Activated naive CD8-positive, alpha-beta T cell treated with anti-CD3 and anti-CD28 coated beads, Interleukin-2, amount 10 ng/mL, durations not matched to agents 7 days and 5 days (primary cell): ENCODE results near the gene SSUH2. TPM values are rescaled to one million over a fixed set of nuclear protein-coding genes. Genes with fewer than 3 reads are reported as not detected.

Source experiments
- ATAC-seq: fragments of 150-1000 bp; cut with Tn5 transposase; one replicate; pipeline ENCODE4 v1.10.0; 2021; ENCODE audit warnings: low read depth, moderate library complexity
- POLR2A ChIA-PET: fragments of 350-600 bp; sonication (Branson Sonifier 250); formaldehyde crosslinking; loops from one replicate; lab custom pipeline; 2021; ENCODE audit warnings: antibody characterized with exemption; lab: Charles Lee
- DNase-seq: peaks from one replicate; pipeline ENCODE4 v3.0.0; 2021
- H3K27ac Mint-ChIP-seq: one replicate; pipeline ENCODE4 v1.8.0; 2022; ENCODE audit warnings: mild to moderate bottlenecking, mixed read lengths
- H3K27me3 Mint-ChIP-seq: one replicate; pipeline ENCODE4 v1.8.0; 2022; ENCODE audit warnings: mild to moderate bottlenecking, moderate library complexity, mixed read lengths
- H3K36me3 Mint-ChIP-seq: one replicate; pipeline ENCODE4 v1.8.0; 2021; ENCODE audit warnings: mild to moderate bottlenecking, mixed read lengths
- H3K4me1 Mint-ChIP-seq: one replicate; pipeline ENCODE4 v1.8.0; 2021; ENCODE audit warnings: mixed read lengths
- H3K4me3 Mint-ChIP-seq: one replicate; pipeline ENCODE4 v1.8.0; 2022; ENCODE audit warnings: mild to moderate bottlenecking, moderate library complexity, mixed read lengths
- H3K9me3 Mint-ChIP-seq: one replicate; pipeline ENCODE4 v1.8.0; 2021; ENCODE audit warnings: mixed read lengths
- total RNA-seq, 2 experiments: library from RNA; stranded (reverse); gene quantifications; one replicate each; pipeline ENCODE4 v1.2.3, GENCODE V29; 2021

Gene SSUH2
- total RNA-seq, 2 experiments from 2014 or later = not detected

DNA sequence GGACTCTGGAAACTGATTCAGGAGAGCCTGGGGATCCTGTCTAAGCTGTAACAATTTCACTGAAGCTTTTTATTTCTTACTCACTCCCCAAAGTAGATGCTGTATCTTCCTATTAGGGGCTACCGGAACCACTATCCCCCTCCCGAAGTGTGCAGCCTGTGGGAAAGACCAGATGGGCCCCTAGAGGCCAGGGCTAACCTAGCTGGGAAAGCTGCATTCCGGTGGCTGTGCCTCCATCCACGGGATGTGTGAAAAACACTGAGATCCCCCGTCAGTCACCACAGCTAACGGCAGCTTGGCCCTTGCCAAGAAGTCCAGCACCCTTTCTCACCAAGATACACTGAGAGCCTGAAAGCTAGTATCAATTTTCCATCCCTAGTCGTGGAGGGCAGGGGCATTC, 3.1 kb downstream of the SSUH2 start:
- Mint-ChIP-seq H3K4me3 (no peak overlapping the region), H3K36me3 (no peaks in the 10 kb centered on the region), H3K9me3 (no peaks in the 10 kb centered on the region), H3K27me3 (peaks cover 12% of the 10 kb centered on the region), H3K4me1 (no peaks in the 10 kb centered on the region), H3K27ac (no peak overlapping the region)
- POLR2A ChIA-PET = no interaction called here
- ATAC-seq = no peak
- no peak for DNase-seq

DNA sequence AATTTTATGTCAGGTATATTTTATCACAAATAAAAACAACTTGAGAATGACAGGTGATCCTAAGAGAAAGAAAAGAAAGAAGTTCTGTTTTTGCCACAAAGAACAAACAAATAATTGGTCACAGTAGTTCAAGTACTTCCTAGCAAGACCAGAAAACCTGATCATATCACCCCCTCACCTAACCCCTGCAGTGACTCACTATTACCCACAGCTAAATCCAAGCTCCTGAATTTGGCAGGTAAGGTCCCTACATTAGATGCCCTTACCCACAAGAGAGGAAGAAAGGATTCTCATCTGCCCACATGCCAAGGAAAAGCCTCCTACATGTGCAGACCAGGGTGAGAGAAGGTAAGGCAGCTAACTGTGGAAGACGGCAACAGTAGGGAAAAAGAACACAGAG, 4.4 kb downstream of the SSUH2 start:
- H3K4me1 Mint-ChIP-seq = no peaks in the 10 kb centered on the region
- POLR2A ChIA-PET = no interaction called here
- ATAC-seq (no peak), DNase-seq (no peak)
- H3K36me3 Mint-ChIP-seq = no peaks in the 10 kb centered on the region
- H3K4me3 Mint-ChIP-seq = no peak overlapping the region
- peaks cover 12% of the 10 kb centered on the region for H3K27me3 Mint-ChIP-seq
- no peaks in the 10 kb centered on the region for H3K9me3 Mint-ChIP-seq
- H3K27ac Mint-ChIP-seq = no peak overlapping the region

DNA sequence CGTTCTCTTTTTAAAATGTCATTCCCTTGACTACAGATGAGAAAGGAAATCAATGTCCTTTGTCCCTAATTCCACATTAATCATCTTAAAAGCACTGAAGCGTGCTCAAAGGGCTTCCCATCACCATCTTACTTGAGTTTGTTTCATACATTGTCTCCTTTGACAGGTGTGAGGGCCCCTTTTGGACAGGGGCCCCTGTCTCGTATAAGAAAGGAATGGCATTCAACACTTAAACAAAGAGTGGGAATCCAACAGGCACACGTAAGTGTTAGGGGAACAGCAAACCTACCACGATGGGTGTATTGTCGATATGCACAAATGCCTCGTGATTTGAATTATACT, 5.0 kb downstream of the SSUH2 start:
- ATAC-seq (no peak), DNase-seq (no peak)
- no peak overlapping the region for H3K27ac Mint-ChIP-seq
- no peaks in the 10 kb centered on the region for H3K36me3 Mint-ChIP-seq
- no peaks in the 10 kb centered on the region for H3K9me3 Mint-ChIP-seq
- no peaks in the 10 kb centered on the region for H3K4me1 Mint-ChIP-seq
- H3K27me3 Mint-ChIP-seq = peaks cover 9% of the 10 kb centered on the region
- POLR2A ChIA-PET = no interaction called here
- no peak overlapping the region for H3K4me3 Mint-ChIP-seq

DNA sequence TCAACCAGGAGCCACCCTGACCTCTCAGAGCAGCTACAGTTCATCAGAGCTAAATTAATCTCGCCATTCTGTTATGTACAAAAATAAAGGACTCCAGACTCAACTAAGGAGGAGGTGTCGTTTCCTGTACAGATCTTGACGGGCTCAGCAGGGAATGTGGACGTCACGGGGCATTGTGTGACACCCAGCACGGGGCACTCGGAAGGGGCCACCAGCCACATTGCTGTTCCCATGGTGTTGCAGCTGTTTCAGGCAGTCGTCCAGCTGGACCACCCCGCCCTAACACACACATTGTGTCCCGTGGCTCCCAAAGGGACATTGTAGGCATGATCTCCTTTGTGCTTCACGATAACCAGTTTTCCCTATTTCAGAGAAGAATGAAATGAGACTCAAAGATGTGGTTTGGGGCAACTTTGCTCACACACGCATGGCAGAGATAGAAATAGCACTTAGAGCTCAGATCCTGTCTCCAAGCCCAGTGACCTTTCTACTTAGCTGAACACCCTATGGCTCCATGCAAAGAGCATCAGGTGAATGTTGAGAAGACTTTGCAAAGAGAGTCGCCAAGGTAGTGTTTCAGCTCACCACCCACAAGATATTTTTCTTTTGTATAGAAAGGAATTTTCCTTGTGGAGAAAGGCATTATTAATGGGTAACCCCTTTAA, 5.5 kb downstream of the SSUH2 start:
- Mint-ChIP-seq H3K27me3 (peaks cover 8% of the 10 kb centered on the region), H3K4me3 (no peak overlapping the region), H3K9me3 (no peaks in the 10 kb centered on the region), H3K36me3 (no peaks in the 10 kb centered on the region), H3K4me1 (no peaks in the 10 kb centered on the region), H3K27ac (no peak overlapping the region)
- DNase-seq = no peak
- POLR2A ChIA-PET = no interaction called here
- no peak for ATAC-seq

DNA sequence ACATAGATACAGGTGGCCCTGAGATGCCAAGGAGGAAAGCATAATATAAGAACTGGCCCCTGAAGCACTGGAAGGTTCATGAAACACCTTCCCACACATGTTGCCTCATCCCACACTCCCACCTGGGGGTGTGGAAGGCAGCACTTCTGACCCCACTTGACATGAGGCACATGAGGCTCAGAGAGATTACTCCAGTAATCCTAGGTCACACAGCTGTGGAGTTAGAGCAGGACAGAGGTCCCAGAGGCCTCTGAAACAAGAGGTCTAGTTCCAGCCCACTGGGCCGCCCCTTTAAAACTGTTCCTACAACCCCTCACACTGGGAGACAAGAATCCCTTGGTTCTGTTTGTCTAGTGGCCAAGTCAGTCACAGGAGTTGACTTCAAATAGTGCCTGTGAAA, 7.2 kb downstream of the SSUH2 start:
- H3K27ac Mint-ChIP-seq = no peak overlapping the region
- no peaks in the 10 kb centered on the region for H3K27me3 Mint-ChIP-seq
- DNase-seq (no peak), ATAC-seq (no peak)
- no peaks in the 10 kb centered on the region for H3K36me3 Mint-ChIP-seq
- H3K9me3 Mint-ChIP-seq = no peaks in the 10 kb centered on the region
- no peaks in the 10 kb centered on the region for H3K4me1 Mint-ChIP-seq
- POLR2A ChIA-PET = no interaction called here
- H3K4me3 Mint-ChIP-seq = no peak overlapping the region

DNA sequence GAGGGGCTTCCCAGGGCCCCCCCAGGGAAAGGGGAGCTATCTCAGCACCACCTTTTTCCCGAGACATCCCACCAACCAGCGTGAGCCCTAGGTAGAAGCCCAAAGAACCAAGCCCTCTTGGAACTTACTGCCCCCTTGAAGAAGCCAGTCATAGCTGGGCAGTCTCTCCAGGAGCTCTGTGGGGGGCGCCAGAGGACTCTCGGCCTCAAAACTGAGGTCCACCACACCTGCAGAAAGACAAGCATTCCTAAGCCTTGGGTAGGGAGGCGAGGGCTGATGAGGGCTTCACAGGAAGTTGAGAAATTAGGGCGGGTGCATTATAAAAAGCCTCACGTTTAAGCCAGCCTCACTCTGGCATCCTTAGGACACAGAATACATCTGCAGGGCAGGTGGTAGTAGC, 9.0 kb downstream of the SSUH2 start:
- H3K36me3 Mint-ChIP-seq = no peaks in the 10 kb centered on the region
- no peaks in the 10 kb centered on the region for H3K9me3 Mint-ChIP-seq
- H3K27ac Mint-ChIP-seq = no peak overlapping the region
- no peak overlapping the region for H3K4me3 Mint-ChIP-seq
- DNase-seq (no peak), ATAC-seq (no peak)
- POLR2A ChIA-PET = no interaction called here
- H3K27me3 Mint-ChIP-seq = peaks cover 4% of the 10 kb centered on the region
- no peaks in the 10 kb centered on the region for H3K4me1 Mint-ChIP-seq

DNA sequence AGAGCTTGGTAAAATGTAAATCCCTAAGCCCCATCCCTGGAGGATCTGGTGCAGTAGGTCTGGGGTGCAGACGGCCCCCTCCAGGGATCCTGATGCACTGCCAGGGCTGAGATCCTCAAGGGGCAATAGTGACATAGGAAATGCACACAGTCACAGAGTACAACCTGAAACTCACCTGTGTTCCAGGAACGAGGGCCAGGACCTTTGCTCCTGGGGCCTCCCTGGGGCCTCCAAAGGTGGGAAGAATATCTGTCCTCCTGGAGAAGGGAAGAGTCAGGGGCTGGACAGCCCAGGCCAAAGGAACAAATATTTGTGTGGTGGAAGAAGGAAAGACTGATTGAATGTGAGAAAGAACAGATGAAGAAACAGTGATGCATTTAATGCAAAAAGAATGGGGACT, 9.5 kb downstream of the SSUH2 start:
- Mint-ChIP-seq H3K27ac (no peak overlapping the region), H3K4me1 (no peaks in the 10 kb centered on the region)
- POLR2A ChIA-PET = no interaction called here

DNA sequence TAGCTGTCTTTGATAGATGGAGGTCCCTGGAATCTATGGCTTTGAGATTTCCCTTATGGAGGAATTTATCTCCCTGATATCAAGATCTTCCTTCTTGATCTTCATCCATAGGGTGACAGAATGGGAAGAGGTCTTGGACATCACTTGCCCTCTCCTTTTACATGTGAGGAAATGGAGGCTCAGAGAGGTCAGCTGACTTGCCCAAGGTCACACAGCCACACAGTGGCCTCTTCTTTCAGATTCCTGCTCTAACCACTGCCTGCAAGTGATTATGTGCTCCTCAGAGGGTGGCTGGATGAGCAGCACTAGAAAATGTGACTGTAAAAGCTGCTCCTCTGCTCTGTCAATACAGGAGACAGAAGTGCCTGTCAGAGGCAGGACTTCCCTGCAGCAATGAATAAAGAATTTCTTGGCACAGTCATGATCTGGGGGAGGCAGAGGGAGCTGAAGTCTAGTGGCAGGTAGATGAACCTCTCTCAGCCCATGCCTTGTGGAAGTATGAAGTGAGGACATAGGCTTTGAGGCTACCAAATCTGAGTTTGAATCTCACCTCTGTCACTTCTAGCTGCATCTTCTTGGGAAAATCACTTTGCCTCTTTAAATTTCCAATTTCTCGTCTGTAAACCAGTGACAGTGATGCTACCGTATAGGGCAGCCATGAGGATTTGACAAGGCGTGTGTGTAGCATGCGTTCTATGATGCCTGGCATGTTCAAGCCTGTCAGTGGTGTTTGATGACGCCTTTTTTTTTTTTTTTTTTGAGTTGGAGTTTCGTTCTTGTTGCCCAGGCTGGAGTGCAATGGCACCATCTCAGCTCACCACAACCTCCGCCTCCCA, 12.0 kb downstream of the SSUH2 start:
- no peaks in the 10 kb centered on the region for H3K36me3 Mint-ChIP-seq

More for the DNA sequence above, 9.5 kb downstream of the SSUH2 start:
- Mint-ChIP-seq H3K4me3 (no peak overlapping the region), H3K27me3 (peaks cover 4% of the 10 kb centered on the region), H3K36me3 (no peaks in the 10 kb centered on the region), H3K9me3 (no peaks in the 10 kb centered on the region)
- ATAC-seq (no peak), DNase-seq (no peak)

DNA sequence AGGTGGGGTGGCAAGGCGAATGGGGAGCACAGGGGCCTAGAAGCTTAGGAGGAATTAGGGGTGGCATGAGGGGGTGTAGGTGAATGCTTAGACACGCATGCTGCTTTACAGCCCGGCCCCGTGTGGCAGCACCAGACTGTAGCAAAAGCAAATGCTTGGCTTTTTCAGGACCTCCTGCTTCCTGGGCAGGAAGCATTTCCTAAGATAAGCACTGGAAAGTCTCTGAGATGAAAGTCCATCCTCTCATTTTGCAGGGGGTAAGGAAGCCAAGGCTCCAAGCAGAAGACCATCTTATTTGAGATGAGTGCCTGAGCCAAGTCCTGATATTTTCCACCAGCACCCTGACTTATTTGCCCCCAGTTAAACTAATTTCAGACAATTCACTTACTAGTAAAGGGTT, 12.9 kb downstream of the SSUH2 start:
- Mint-ChIP-seq H3K27ac (no peak overlapping the region), H3K9me3 (no peaks in the 10 kb centered on the region), H3K27me3 (peaks cover 4% of the 10 kb centered on the region), H3K36me3 (no peaks in the 10 kb centered on the region), H3K4me3 (no peak overlapping the region), H3K4me1 (no peaks in the 10 kb centered on the region)
- POLR2A ChIA-PET = no interaction called here
- no peak for DNase-seq
- ATAC-seq = no peak

More for the DNA sequence above, 12.0 kb downstream of the SSUH2 start:
- H3K9me3 Mint-ChIP-seq = no peaks in the 10 kb centered on the region
- ATAC-seq (no peak), DNase-seq (no peak)
- H3K27ac Mint-ChIP-seq = no peak overlapping the region
- H3K27me3 Mint-ChIP-seq = peaks cover 4% of the 10 kb centered on the region
- POLR2A ChIA-PET = no interaction called here
- no peak overlapping the region for H3K4me3 Mint-ChIP-seq
- no peaks in the 10 kb centered on the region for H3K4me1 Mint-ChIP-seq

DNA sequence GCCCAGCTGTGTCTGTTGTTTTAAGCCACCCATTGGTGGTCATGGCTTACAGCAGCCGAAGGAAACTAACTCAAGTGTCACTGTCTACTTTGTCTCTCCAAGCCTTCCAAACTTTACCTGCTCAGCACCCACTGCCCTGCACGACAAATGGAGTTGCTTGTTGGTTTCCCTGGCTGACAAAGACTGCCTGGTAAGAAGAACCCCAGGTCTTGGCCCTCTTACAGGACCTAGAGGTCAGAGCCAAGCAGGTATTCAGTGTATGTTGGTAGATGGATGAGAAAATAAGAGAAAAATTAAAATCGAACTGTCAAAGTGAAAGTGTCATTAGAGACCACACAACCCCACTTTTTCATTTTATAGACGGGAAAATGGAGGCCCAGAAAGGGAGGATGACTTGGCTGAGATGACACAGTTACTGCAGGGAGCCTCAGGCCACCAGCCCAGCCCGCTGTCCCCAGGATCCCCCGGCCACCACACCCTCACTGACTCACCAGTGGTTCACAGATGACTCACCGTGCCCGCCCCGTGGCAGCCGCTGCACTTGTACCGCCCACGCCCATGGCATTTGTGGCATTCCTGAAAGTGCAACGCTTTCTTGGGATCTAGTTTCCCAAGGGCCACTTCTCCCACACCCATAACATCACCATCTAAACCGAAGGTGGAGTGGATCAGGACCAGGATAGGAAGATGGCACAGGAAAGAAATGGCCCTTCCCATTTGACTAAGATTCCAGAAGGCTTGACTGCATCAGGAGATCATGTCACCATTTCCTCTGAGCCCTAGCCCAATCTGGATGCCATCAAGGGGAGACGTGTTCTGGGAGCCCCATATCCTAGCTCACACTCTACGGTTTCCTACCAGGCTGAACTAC, 15.2 kb downstream of the SSUH2 start:
- DNase-seq (no peak), ATAC-seq (no peak)
- H3K27me3 Mint-ChIP-seq = peaks cover 6% of the 10 kb centered on the region
- H3K4me1 Mint-ChIP-seq = no peaks in the 10 kb centered on the region
- no peak overlapping the region for H3K4me3 Mint-ChIP-seq
- H3K36me3 Mint-ChIP-seq = no peaks in the 10 kb centered on the region
- H3K27ac Mint-ChIP-seq = no peak overlapping the region
- no peaks in the 10 kb centered on the region for H3K9me3 Mint-ChIP-seq
- POLR2A ChIA-PET = no interaction called here

DNA sequence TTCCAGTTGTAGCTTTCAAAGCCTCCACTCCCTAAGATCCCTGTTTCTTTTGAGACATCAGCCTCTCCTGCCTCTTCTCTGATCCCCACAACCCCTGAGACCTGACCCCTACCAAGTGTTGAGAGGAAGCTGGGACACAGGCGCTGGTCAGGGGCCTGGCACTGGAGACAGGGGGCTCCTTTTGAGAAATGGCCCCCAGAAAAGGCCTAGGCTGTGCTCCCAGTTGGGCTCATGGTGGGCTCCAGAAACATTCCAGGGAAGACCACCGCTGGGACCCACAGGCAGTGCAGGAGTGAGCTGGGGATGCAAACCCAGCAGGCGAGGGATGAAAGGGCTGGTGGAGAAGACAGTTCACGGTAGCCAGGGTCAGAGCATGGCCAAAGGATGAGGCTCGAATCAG, 16.6 kb downstream of the SSUH2 start:
- H3K9me3 Mint-ChIP-seq = no peaks in the 10 kb centered on the region
- ATAC-seq = no peak
- no peaks in the 10 kb centered on the region for H3K36me3 Mint-ChIP-seq
- no peak for DNase-seq
- no peak overlapping the region for H3K27ac Mint-ChIP-seq
- peaks cover 6% of the 10 kb centered on the region for H3K27me3 Mint-ChIP-seq
- POLR2A ChIA-PET = no interaction called here
- peaks cover 4% of the 10 kb centered on the region for H3K4me1 Mint-ChIP-seq
- no peak overlapping the region for H3K4me3 Mint-ChIP-seq

DNA sequence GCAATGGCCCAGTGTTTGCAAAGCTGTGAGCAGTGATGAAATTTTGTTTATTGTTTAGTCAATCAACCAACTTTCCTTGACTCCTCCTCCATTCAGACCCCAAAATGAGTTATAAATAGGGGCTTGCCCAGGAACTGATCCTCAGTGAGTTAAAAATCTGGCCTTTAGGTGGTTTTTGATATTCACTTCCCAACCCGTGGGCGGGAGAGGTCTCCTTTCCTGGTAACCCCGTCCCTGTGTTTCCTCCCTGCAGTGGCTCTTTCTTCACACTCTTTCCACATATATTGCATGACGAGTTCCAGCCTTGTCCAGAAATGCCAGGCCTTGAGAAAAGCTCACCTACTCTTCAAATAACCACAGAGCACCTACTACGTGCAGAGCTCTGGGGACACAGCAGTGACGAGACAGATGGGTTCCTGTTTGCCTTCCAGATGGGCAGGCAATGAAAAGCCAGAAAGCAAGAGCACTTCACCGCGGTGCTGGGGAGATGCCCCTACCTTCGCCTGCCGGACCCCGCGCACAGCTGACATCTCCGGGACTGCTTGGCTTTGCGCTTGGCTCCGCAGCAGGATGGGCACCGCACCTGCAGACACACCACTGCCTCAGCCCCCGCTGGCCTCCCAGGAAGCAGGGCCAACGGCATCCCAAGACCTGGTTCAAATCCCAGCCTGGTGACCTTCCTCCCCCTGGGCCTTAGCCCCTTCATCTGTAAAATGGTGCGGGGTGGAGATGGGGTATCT, 17.2 kb downstream of the SSUH2 start:
- ATAC-seq = no peak
- no peak overlapping the region for H3K27ac Mint-ChIP-seq
- POLR2A ChIA-PET = no interaction called here
- no peaks in the 10 kb centered on the region for H3K9me3 Mint-ChIP-seq
- H3K36me3 Mint-ChIP-seq = no peaks in the 10 kb centered on the region
- peaks cover 6% of the 10 kb centered on the region for H3K4me1 Mint-ChIP-seq
- no peak for DNase-seq
- peaks cover 6% of the 10 kb centered on the region for H3K27me3 Mint-ChIP-seq
- H3K4me3 Mint-ChIP-seq = no peak overlapping the region

DNA sequence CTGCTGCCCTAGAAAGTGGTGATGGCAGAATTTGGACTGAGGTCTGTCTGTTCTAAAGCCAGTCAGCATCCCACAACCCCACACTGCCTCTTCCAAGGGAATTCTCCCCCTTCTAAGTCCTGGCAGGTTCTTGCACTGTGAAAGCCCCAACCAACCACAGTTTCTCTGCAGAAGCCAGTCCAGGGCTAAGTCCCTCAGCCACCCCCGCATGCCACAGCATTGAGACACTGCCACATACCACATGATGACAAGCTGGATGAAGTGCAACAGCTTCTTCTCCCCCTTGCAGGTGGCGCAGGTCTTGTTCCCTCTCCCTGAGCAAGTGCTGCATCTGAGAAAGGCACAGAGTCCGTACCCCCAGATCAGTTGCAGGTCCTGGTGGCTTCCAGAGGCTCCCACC, 18.6 kb downstream of the SSUH2 start:
- Mint-ChIP-seq H3K27me3 (peaks cover 2% of the 10 kb centered on the region), H3K36me3 (no peaks in the 10 kb centered on the region), H3K27ac (no peak overlapping the region), H3K4me3 (no peak overlapping the region), H3K4me1 (peaks cover 6% of the 10 kb centered on the region), H3K9me3 (no peaks in the 10 kb centered on the region)
- ATAC-seq (no peak), DNase-seq (no peak)
- POLR2A ChIA-PET = no interaction called here
